ENCODE data around the gene CTNNA2.
A peak's percentile ranks its signal among the peaks of the same experiment; 100 is the strongest.

CTNNA2 gene

DNA sequence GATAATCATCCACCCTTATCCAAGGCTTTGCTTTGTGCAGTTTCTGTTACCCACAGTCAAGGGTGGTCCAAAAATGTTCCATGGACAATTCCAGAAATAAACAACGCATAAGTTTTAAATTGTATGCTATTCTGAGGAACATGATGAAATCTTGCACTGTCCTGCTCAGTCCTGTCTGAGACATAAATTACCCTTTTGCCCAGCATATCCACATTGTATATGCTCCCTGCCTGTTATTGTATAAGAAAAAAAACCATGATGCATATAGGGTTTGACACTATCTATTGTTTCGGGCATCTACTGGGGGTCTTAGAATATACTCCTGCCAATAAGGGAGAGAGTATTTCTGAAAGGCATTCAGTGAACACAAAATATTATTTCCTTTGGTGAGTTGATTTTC is 767.7 kb downstream of the CTNNA2 start:
- Histone ChIP-seq H3K27ac (no peak overlapping the region), H3K4me3 (no peak overlapping the region)

DNA sequence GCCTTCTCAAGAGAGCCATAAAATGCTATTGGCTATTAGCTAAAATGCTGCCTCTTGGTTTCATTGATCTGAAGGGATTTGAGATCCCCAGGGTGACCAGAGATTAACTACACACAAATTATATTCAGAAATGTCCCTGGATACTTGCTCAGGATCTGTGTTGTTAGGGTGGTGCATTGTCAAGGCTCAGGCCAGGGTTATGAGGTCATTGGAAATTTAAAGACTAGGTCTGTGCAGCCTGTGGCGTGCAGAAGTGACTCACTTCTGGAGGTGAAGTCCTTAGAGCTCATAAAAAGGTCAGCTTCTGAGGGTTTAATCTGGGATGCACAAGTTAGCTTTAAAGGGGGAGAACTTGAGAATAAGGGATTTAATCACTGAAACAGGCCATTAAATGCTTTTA is 768.2 kb downstream of the CTNNA2 start:
- Histone ChIP-seq H3K27ac (no peak overlapping the region), H3K4me3 (no peak overlapping the region)

DNA sequence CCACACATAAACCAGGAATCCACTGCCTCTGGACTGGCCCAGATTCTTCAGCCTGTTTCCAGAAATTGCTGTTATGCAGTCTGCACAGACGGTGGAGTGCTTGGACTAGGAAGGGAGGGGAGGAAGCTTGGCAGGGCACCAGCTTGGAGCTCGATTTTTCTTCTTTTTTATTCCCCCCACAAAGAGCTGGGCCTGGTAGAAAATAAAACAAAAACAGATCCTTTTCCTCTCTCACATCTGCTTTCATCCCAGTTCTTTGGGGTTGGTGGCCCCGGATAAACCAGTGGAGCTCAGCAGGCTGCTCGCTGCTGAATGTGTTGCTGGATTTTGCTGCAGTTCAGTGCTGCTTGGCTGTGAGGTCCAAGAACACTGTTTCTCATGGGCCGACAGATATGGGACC is 775.7 kb downstream of the CTNNA2 start:
- Histone ChIP-seq H3K4me3 (no peak overlapping the region), H3K27ac (no peak overlapping the region)

DNA sequence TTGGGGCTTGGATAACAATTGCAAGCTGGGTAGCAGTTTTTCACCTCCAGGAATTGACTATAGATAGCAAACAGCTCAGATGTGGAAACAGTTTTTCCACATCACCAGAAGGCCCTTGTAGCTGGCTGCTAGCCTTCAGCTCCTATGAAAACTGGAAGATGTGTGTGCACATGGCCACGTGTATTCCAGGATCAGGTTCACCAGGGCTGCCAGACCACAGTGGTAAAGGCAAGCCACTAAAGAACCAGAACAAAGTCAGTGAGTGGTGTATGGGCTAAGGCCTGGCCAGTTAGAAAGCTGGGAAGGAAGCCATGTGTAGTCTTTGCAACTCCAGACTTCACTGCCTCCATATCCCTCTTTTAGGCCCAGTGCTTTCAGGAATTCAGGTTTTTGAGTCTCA is 778.8 kb downstream of the CTNNA2 start:
- H3K4me3 ChIP-seq: no peak overlapping the region
- H3K27ac ChIP-seq: no peak overlapping the region

DNA sequence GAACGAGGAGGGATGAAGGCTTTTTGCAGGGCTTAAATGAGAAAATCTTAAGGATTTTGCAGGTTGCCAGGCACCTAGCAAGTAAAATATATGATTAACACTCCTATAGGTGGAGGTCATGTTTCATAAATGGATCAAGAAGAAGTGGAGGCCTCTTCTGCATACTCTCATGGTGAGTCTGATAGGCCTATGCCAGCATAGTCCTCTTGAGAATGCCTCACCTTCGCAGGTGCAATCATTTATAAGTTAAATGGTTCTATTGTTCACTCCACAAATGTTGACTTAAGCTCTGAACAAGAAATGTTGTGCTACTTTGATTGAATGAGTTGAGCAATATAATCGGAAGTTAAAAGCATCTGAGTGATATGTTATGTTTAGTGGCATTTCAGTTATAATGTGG is 779.6 kb downstream of the CTNNA2 start:
- Histone ChIP-seq H3K4me3 (no peak overlapping the region), H3K27ac (no peak overlapping the region)

DNA sequence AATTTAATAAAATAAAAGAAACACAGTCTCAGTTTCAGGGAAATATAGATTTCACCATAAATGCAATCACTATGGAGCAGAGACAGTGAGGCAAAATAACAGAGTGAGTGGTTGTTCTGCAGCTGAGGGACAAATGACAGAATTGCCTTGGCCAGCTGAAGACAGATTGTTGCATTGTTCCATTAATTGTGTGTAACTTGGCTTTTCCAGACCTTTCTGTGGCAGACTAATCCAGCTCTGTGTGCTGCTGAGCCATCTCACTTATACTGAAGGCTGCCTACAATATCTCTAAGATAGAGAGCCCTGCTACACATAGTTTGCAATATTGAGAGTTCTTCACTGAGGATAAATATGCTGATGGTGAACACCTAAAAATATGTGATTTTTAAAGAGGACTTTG is 780.2 kb downstream of the CTNNA2 start:
- Histone ChIP-seq H3K4me3 (no peak overlapping the region), H3K27ac (no peak overlapping the region)

DNA sequence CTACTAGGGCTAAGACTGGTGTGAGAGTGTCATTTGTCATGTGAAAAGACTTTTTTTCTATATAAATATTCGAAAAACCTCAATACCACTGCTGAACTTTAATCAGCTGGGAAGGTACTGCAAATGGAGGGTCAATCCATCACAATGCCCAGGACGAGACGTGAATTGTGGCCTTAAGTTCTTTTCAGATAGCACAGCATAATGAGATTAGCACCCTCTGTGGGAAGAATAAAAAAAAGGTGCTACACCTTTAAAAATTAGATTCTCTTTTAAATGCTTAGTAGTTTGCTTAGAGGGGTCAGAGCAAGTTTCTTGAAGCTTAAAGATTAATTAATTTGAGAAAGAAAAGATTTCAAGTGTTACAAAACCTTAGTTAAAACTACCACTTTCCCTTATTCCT is 786.1 kb downstream of the CTNNA2 start:
- no peak overlapping the region for H3K4me3 ChIP-seq
- no peak overlapping the region for H3K27ac ChIP-seq

DNA sequence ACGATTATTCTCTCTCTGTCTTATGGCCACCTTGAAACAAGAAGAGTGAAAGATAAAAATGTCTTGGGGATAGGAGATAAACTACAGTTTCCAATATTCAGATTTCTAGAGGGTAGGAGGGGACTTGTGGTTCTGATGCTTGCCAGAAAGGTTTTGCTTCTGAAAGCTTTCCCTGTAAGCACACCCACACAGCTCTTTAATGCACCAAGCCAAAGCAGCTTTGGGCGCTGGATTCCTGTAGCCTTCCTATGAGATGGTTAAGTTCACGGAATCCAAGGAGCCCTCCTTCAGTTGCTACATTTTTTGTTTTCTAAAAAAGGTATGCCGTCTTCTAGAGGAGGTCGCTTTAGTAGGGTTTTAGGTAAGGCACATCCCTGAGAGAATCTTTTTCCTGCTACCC is 786.8 kb downstream of the CTNNA2 start:
- H3K4me3 ChIP-seq: no peak overlapping the region

DNA sequence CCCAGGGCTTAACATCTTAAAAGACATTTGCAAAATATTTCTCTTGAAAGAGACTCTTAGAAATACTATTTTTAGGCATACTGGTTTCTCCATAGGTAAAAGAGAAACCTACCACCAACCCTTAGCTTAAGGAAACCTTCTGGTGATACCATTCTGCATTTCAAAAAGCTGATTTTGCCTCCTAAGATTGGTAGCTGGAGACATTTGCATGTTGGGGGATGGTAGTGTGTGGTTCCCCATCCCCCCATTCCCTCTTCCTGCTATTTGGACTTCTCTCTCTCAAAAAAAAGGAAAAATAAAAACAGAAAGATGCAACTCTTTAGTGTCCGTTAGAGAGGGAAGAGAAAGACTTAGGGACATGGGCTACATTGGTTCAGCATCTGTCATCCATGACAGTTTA is 787.5 kb downstream of the CTNNA2 start:
- Histone ChIP-seq H3K4me3 (no peak overlapping the region), H3K27ac (no peak overlapping the region)

More for the DNA sequence above, 786.8 kb downstream of the CTNNA2 start:
- H3K27ac ChIP-seq: no peak overlapping the region

DNA sequence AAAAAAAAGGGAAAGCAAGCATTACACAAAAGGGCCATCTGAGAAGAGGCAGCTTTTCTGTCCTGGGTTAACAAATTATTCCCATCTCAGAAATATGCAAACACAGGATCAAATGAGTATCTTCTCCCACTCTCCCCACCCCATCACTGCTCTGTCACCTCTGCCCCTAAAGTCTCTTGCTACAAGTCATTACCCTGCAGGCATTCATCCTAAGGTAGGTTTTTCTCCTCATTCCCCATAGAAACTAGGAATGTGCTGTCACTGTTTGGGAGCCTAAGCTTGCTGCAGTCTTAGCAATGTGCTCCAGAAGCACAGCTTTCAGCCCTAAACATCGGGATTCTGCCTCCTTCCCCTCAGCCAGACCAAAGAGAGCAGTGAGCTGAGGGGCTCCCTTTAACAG is 788.1 kb downstream of the CTNNA2 start:
- no peak overlapping the region for H3K4me3 ChIP-seq
- no peak overlapping the region for H3K27ac ChIP-seq

DNA sequence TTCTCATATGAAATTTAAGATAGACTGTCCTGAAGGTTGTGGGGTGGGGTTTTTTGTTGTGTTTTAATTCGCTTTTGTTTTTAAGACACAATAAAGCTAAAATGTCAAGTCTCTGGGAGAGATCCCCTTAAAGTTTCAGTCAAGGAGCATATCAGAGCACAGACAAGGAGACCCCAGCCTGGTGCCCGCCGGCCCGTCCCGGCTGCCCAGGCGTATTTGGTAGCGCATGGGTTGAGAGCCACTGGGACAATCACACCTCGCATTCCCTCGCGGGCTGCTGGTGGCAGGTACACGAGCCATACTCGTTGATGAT is 789.1 kb downstream of the CTNNA2 start:
- Histone ChIP-seq H3K4me3 (no peak overlapping the region), H3K27ac (no peak overlapping the region)

DNA sequence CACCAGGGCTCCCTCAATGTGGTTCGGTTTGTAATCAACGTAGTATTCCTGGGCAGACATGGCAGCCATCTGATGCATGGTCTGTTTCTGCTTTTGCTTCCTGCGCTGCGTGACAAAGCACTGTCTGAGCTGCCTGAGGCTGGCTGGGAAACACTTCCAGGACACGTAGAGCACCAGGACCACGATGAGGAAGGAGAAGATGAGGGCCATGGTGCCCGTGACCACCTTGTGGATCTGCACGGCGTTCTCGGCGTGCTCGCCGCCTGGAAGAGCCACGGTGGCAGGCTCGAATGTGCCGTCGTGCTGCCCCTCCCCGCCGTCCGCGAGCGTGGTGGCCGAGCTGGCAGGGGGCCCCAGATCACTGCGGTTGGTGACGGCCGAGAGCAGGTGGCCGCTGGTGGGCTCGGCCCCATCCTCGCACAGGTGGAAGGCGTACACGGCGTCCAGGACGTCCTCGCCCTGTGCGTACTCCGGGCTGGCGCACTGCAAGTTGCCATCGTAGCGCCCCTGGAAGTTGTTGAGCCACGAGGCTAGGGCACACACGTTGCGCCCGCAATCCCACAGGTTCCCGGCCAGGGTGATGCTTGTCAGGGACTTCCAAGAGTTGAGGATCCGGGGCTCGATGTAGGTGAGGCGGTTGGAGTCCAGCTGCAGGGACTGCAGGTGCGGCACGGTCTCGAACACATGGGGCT is 789.6 kb downstream of the CTNNA2 start:
- no peak overlapping the region for H3K27ac ChIP-seq
- H3K4me3 ChIP-seq: no peak overlapping the region

DNA sequence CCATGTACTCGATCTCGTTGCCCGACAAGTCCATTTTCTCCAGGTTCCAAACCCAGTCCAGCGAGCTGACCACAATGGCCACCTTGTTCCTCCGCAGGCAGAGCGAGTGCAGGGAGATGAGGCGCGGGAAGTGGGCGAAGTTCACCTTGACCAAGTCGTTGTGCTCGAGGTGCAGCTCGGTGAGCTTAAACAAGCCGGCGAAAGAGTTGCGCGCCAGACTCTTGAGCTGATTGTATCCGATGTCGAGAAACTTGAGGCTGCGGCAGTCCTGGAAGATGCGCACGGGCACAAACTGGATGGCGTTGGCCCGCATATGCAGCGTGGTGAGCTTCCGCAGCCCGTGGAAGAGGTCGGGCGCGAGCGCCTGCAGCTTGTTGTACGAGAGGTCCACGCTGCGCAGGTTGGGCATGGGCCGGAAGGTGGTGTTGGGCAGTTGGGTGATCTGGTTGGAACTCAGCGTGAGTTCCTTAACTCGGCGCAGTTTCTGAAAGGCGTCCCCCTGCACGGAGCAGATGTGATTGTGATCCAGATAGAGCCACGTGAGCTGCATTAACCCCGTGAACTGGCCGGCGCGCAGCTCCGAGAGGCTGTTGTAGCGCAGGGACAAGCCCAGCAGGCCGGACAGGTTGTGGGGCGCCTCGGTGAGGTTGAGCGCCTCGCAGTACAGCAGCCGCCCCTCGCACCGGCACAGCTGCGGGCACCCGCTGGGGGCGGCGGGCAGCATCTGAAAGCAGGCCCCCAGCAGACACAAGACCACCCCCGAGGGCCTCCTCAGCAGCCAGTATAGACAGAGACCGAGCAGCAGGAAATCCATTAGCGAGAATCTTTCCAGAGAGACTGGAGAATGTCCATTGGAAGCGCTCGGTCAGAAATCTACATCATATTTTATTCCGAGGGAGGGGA is 790.4 kb downstream of the CTNNA2 start:
- H3K4me3 ChIP-seq: peak overlapping the region in 1 of 7 experiments; percentile 1
- H3K27ac ChIP-seq: no peak overlapping the region

DNA sequence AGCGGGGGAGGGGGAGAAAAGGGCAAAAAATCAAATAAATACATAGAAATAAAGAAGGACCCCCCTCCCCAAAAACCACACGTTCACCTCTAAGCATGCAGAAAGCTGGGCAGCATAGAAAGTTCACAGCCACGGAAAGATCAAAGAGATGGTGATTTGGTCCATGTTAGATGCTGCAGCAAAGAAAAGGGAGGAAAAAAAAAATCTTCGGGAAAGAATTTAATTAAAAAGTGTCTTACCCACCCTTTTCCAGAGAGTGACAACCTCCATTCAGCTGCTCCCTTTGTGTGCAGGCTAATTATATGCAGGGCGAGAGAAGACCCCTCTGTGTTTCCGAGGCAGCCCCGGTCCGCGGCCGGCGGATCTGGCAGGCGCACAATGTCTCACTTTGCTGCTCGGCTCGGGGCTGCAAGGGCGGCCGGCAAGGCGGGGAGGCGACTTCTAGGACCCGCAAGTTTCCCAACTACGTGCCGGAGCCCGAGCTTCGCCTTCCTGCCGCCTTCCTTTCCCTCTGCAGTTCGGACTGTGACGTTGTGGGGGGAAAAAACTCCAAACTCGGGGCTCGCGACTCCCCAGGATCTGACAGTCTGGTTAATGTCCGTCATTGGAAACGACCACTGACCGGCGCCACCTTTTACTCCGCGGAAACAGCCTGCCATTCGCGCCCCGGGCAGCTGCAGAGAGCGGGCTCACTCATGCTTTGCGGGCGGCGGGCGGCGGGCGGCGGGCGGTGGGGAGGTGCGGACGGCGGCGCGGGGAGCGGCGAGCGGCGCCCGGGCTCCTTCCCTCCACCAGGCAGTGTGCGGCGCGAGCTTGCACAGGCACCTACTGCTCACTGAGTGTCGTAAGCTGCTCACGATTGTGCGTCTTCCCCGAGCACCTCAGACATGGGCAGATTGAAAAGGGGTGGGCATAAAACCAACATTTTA is 791.3 kb downstream of the CTNNA2 start, which contains the start of gene LRRTM1:
TSS of gene LRRTM1 (minus strand) at position 844 of the 929 bp plus-strand sequence. CDS start 933 bp downstream, outside the sequence.
- Histone ChIP-seq H3K27ac (no peak within 1 kb of the TSS), H3K4me3 (peak within 1 kb of the TSS in 1 of 7 experiments; percentile 14)

DNA sequence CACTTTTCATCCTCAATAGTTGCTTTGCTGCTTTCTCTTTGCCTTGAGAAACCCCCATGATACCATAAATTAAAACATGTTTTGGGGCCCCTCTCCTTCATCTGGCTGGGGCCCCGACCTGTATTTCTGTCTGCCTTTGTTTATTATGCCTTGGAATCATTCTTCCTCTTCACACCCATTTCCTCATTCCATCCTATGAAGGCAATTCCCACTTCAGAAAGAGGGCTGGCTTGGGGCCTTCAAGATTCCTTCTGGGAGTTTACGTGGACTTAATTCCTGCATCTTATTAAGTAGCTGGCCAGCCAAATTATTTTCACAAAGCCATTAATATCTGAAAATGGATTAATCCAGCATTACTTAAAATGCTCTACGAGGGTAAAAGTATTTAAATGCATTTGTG is 798.5 kb downstream of the CTNNA2 start:
- Histone ChIP-seq H3K4me3 (no peak overlapping the region), H3K27ac (no peak overlapping the region)

DNA sequence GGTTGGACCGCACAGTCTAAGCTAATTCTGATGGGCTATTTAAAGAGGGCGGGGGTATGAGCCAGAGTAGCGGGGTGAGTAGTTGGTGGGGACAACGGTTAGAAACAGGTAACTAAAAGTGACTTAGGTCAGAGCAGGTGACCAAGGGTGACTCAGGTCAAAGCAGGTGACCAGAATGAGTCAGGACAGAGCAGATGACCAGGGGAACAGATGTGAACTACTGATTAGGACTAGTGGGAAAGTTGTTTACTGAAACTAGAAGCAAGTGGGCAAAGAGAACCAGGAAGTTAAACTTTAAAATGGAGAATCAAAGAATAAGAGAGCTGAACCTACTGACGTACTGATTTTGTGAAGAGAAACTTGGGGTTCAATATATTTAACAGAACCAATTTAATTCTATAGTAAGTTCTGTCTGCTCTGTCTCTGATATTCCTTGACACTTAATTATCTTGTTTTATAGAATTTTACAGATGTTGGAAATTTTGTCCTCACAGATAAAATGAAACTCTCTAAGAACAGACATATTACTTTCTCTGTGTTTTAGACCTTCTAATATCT is 799.5 kb downstream of the CTNNA2 start:
- Histone ChIP-seq H3K4me3 (no peak overlapping the region), H3K27ac (no peak overlapping the region)

DNA sequence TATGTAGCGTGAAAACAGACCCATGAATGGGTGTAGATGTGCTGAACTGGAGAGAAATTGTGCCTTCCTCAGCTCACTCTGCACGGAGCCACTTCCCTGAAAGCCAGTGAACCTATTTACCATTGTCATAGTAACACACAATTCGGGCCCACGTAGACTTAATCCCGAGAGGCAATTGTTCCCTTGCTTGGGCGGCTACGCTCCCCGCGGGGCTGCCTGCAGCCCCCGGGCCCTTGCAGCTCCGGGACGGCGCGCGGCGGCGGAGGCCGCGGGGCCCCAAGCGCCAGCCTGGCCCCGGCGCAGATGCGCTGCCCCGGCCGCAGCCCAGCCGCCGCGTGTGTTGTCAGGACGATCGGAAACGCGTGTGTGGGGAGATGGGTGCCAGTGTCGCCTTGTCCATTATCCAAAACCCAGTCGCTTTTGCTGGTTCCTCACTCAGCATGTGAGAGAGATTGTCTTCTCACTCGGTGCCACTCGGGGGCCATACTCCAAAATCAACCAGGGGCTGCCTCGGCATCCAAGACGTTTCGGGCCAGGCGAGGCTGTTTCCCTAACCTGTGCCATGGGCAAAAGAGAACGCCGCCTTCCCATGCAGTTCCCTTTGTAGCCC is 809.6 kb downstream of the CTNNA2 start:
- Histone ChIP-seq H3K4me3 (no peak overlapping the region), H3K27ac (no peak overlapping the region)

DNA sequence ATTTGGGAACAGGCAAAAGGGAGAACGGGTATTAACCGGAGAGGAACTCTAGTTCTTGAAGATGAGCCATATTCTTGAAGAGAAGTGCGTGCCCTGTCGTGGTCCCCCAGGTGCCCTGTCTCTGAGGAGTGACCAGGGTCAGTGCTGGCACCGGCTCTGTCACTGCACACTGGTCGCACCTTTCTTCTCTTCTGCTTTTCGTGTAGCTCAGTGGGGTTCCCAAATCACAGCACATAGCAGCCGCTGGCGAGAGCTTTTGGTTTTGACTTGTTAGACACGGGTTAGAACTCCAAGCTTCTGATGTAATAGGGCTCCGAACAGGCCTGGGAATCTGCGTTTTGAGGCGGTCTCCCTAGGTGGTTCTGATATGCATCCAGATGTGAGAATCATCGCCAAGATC is 810.1 kb downstream of the CTNNA2 start:
- no peak overlapping the region for H3K4me3 ChIP-seq

DNA sequence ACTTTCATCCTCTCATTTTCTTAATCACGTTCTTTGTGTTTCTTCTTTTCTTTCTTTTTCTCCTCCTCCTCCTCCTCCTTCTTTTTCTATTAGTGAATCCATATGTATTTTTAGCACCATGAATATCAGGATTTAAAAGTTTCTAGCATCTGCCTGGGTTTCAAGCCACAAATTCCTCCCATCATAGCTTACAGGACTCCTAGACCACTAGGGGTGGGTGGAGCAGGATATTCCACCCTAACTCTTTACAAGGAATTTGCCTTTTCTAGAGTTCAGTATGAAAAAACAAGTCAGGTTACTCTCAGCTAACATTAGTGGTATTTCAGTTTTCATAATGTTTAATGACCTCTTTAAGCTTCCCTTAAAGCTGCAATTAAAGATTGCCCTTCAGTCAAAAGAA is 810.8 kb downstream of the CTNNA2 start:
- H3K4me3 ChIP-seq: no peak overlapping the region
- no peak overlapping the region for H3K27ac ChIP-seq

More for the DNA sequence above, 810.1 kb downstream of the CTNNA2 start:
- no peak overlapping the region for H3K27ac ChIP-seq

DNA sequence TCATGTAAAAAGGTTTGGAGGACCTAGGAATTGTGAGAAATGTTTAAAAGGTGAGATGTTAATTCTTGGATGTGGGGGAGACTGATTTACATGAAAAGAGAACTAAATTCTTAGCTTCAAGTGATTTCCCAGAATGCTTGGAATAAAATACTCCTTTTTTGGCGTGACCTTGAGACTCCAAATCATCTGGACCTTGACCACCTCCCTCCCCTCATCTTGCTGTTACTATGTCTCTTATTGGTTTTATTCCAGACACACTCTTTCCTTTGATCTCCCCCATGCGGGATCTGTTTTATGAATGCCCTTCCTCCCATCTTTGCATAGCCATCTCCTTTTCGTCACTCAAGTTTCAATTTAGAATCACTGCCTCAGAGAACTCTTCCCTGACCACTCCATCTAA is 811.7 kb downstream of the CTNNA2 start:
- no peak overlapping the region for H3K4me3 ChIP-seq
- no peak overlapping the region for H3K27ac ChIP-seq

All from skin epidermis (tissue), 12 donors.